RWPE2 (cell line): Measurements from ENCODE around the gene PDC.
"Not testable (repeated sequence)": the region's sequence is repeated elsewhere in the genome, so short reads cannot be mapped to it uniquely, and the experiment has no call there.

Experiments used
- ATAC-seq: fragments of 200-7000 bp; cut with Tn5 transposase; 3 replicates; pipeline ENCODE4 v1.9.1; 2021; ENCODE audit warnings: low read depth
- DNase-seq: peaks from one replicate; pipeline ENCODE4 v3.0.0-alpha.2; 2020; ENCODE audit warnings: low spot score
- H3K27ac ChIP-seq: fragments of 450-650 bp; 2 replicates; pipeline ENCODE4 v1.5.1; 2017; ENCODE audit warnings: mild to moderate bottlenecking; ENCODE audit not compliant: poor library complexity, severe bottlenecking
- H3K27me3 ChIP-seq: fragments of 250-450 bp; sonication (Bioruptor Pico); 2 replicates; pipeline ENCODE4 v1.5.1; 2021; ENCODE audit warnings: mild to moderate bottlenecking, moderate library complexity; ENCODE audit not compliant: insufficient read depth, poor library complexity, severe bottlenecking
- H3K36me3 ChIP-seq: fragments of 250-450 bp; sonication (Bioruptor Pico); 2 replicates; pipeline ENCODE4 v1.5.1; 2020; ENCODE audit warnings: low read depth, mild to moderate bottlenecking, moderate library complexity
- H3K4me1 ChIP-seq: fragments of 250-450 bp; sonication (Bioruptor Pico); 2 replicates; pipeline ENCODE4 v1.5.1; 2021; ENCODE audit warnings: mild to moderate bottlenecking, moderate library complexity; ENCODE audit not compliant: insufficient read depth, poor library complexity, severe bottlenecking
- H3K4me3 ChIP-seq: fragments of 250-450 bp; sonication (Bioruptor Pico); 2 replicates; pipeline ENCODE4 v1.5.1; 2021; ENCODE audit warnings: mild to moderate bottlenecking, moderate library complexity; ENCODE audit not compliant: severe bottlenecking
- H3K9me3 ChIP-seq: fragments of 250-450 bp; sonication (Bioruptor Pico); 2 replicates; pipeline ENCODE4 v1.5.1; 2021; ENCODE audit warnings: mild to moderate bottlenecking, moderate library complexity; ENCODE audit not compliant: severe bottlenecking
- TF ChIP-seq, protein P1 (sequence below): fragments of 450-650 bp; IDR thresholded peaks from one replicate; pipeline ENCODE4 v1.5.1; 2017; ENCODE audit warnings: mild to moderate bottlenecking, moderate library complexity; ENCODE audit not compliant: poor library complexity, severe bottlenecking

Gene PDC

DNA sequence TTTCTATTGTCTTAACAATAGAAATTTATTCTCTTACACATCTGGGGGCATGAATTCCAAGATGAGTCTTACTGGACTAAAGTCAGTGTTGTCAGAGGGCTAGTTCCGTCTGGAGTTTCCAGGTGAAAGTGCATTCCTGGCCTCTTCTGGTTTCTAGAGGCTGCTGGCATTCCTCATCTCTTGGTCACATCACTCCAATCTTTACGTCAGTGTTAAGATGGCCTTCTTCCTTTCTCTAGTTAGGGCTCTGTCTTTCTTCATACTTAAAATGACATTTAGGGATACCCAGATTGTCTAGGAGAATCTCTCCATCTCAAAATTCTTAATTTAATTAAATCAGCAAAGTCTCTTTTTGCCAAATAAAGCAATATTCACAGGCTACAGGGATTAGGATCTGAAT, 13.3 kb upstream of the PDC start:
- H3K36me3 ChIP-seq = no peaks in the 10 kb centered on the region
- no peak overlapping the region for H3K27ac ChIP-seq
- H3K9me3 ChIP-seq = no peaks in the 10 kb centered on the region
- no peaks in the 10 kb centered on the region for H3K4me1 ChIP-seq
- no peaks in the 10 kb centered on the region for H3K27me3 ChIP-seq
- ATAC-seq (peak; percentile 33; the same call in 1 of the 3 replicates), DNase-seq (no peak)
- TF ChIP-seq, protein P1, sequence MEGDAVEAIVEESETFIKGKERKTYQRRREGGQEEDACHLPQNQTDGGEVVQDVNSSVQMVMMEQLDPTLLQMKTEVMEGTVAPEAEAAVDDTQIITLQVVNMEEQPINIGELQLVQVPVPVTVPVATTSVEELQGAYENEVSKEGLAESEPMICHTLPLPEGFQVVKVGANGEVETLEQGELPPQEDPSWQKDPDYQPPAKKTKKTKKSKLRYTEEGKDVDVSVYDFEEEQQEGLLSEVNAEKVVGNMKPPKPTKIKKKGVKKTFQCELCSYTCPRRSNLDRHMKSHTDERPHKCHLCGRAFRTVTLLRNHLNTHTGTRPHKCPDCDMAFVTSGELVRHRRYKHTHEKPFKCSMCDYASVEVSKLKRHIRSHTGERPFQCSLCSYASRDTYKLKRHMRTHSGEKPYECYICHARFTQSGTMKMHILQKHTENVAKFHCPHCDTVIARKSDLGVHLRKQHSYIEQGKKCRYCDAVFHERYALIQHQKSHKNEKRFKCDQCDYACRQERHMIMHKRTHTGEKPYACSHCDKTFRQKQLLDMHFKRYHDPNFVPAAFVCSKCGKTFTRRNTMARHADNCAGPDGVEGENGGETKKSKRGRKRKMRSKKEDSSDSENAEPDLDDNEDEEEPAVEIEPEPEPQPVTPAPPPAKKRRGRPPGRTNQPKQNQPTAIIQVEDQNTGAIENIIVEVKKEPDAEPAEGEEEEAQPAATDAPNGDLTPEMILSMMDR = no peak
- H3K4me3 ChIP-seq = no peak overlapping the region

DNA sequence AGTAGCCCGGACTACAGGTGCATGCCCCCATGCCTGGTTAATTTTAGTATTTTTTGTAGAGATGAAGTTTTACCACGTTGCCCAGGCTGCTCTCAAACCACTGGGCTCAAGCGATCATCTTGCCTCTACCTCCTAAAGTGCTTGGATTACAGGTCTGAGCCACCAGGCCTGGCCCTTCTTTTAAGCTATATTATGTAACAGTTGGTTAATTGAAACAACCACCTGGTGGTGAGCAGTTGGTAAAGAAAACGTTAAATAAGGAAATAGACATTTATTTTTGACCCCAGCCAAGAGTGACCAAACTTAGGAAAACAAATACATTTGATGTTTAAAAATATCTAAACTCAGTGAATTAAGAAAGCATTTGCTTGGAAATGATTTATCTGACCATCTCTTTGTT, 12.1 kb upstream of the PDC start:
- ATAC-seq = no peak
- Histone ChIP-seq H3K27ac (no peak overlapping the region), H3K4me3 (no peak overlapping the region), H3K27me3 (no peaks in the 10 kb centered on the region), H3K4me1 (no peaks in the 10 kb centered on the region), H3K9me3 (no peaks in the 10 kb centered on the region), H3K36me3 (no peaks in the 10 kb centered on the region)
- TF ChIP-seq, protein P1 = no peak
- DNase-seq = no peak

DNA sequence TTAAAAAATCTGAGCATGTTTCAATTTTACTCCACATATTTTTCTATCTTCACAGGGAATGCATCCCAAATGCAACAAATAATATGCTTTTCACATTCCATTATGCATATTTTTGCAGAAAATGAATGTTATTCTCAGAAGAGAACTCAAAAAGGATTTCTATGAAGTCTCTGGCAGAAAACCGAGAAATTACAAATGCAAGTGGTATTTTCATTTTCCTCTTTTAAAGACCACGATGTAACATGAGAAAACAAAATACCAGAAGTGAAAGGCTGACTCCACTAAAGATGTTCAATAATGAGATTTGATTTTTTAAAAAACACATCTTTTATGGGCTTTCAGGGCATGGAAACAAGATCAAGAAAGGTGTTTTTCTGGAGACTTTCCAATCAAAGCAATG, 5.0 kb upstream of the PDC start:
- TF ChIP-seq, protein P1 = no peak
- no peaks in the 10 kb centered on the region for H3K36me3 ChIP-seq
- no peaks in the 10 kb centered on the region for H3K27me3 ChIP-seq
- DNase-seq (no peak), ATAC-seq (no peak)
- no peaks in the 10 kb centered on the region for H3K4me1 ChIP-seq
- H3K4me3 ChIP-seq = no peak overlapping the region
- H3K9me3 ChIP-seq = no peaks in the 10 kb centered on the region
- H3K27ac ChIP-seq = no peak overlapping the region

DNA sequence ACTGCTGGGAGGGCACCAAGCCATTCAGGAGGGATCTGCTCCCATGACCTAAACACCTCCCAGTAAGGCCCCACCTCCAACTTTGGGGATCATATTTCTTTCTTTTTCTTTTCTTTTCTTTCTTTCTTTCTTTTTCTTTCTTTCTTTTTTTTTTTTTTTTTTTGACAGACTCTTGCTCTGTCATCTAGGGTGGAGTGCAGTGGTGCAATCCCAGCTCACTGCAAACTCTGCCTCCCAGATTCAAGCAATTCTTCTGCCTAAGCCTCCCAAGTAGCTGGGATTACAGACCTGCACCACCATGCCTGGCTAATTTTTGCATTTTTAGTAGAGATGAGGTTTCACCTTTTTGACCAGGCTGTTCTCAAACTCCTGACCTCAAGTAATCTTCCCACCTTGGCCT, 4.6 kb upstream of the PDC start:
- H3K4me1 ChIP-seq, H3K27ac ChIP-seq, ATAC-seq, H3K36me3 ChIP-seq, H3K27me3 ChIP-seq, H3K9me3 ChIP-seq, H3K4me3 ChIP-seq, DNase-seq: not testable (repeated sequence)

DNA sequence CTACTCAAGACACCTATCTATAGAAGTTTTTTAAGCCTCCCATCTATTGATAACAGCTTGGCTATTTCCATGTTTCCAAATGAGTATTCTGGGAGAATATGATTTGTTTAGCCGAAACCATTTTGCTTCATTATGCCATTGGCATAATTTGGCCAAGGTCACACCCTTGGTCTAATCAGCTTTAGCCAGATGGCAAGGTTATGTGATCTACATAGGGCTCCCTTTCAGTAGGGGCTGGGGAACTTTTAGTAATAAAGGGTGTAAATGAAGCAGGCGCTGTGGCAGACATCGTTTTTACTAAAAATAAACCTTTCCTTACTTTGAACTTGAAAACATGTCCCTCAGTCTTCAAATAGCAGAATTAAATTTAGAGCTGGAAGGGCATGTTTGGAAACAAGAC, 3.0 kb upstream of the PDC start:
- Histone ChIP-seq H3K27ac (no peak overlapping the region), H3K4me3 (no peak overlapping the region), H3K36me3 (no peaks in the 10 kb centered on the region), H3K9me3 (no peaks in the 10 kb centered on the region), H3K27me3 (no peaks in the 10 kb centered on the region), H3K4me1 (no peaks in the 10 kb centered on the region)
- ATAC-seq = no peak
- no peak for DNase-seq
- TF ChIP-seq, protein P1 = no peak
